SU-DHL-6 (cell line): ENCODE measurements around the gene CFB.

ENCODE experiments used
- H2AFZ ChIP-seq: fragments of 200-600 bp; sonication (generic); 2 replicates; pipeline ENCODE4 v1.6.1; 2014; ENCODE audit warnings: low read depth, mild to moderate bottlenecking, moderate library complexity, mixed read lengths, antibody characterized with exemption, low read length; ENCODE audit not compliant: severe bottlenecking
- H3F3A ChIP-seq: fragments of 200-600 bp; shearing (Covaris generic); 2 replicates; pipeline ENCODE4 v1.6.0; 2016; ENCODE audit warnings: antibody characterized with exemption, mild to moderate bottlenecking; ENCODE audit not compliant: insufficient read depth
- H3K27ac ChIP-seq: fragments of 200-600 bp; sonication (generic); 2 replicates; pipeline ENCODE4 v1.5.1; 2016; ENCODE audit warnings: low read depth, mild to moderate bottlenecking, low read length, moderate library complexity, mixed read lengths
- H3K27me3 ChIP-seq: fragments of 200-600 bp; sonication (generic), shearing (Covaris generic); 2 replicates; pipeline ENCODE4 v1.6.0; 2014; ENCODE audit warnings: mild to moderate bottlenecking, low read length
- H3K36me3 ChIP-seq: fragments of 200-600 bp; sonication (generic); 2 replicates; pipeline ENCODE4 v1.6.1; 2014; ENCODE audit warnings: mild to moderate bottlenecking, low read length, mixed read lengths
- H3K4me2 ChIP-seq: fragments of 300-600, 200-600 bp; shearing (Covaris generic), sonication (generic); 2 replicates; pipeline ENCODE4 v1.6.0; 2014; ENCODE audit warnings: low read length, low read depth, mild to moderate bottlenecking; ENCODE audit not compliant: poor library complexity, severe bottlenecking
- H3K4me3 ChIP-seq: fragments of 200-600 bp; sonication (generic); 2 replicates; pipeline ENCODE4 v1.5.1; 2014; ENCODE audit warnings: antibody characterized with exemption, low read length, mild to moderate bottlenecking, mixed read lengths; ENCODE audit not compliant: insufficient read depth, poor library complexity, severe bottlenecking
- H3K79me2 ChIP-seq: fragments of 200-600 bp; sonication (generic); 2 replicates; pipeline ENCODE4 v1.6.1; 2014; ENCODE audit warnings: mild to moderate bottlenecking, low read length, moderate library complexity; ENCODE audit not compliant: insufficient read depth
- H3K9ac ChIP-seq: fragments of 200-600 bp; sonication (generic); 2 replicates; pipeline ENCODE4 v1.7.0; 2014; ENCODE audit warnings: mild to moderate bottlenecking, low read length
- H3K9me2 ChIP-seq: fragments of 200-600 bp; sonication (generic); replicated peaks from 2 replicates; pipeline ENCODE4 v1.6.1; 2014; ENCODE audit warnings: low read length; ENCODE audit not compliant: insufficient read depth
- H3K9me3 ChIP-seq: fragments of 200-600 bp; sonication (generic); 2 replicates; pipeline ENCODE4 v1.6.1; 2014; ENCODE audit warnings: low read length, mixed read lengths; ENCODE audit not compliant: insufficient read depth
- H4K20me1 ChIP-seq: fragments of 200-600 bp; sonication (generic); 2 replicates; pipeline ENCODE4 v1.6.1; 2014; ENCODE audit warnings: low read depth, mild to moderate bottlenecking, antibody characterized with exemption, low read length, moderate library complexity, mixed read lengths
- EZH2phosphoT487 ChIP-seq: fragments of 200-600 bp; sonication (generic), shearing (Covaris generic); conservative IDR thresholded peaks from 2 replicates; pipeline ENCODE4 v1.6.1; 2018; ENCODE audit warnings: mild to moderate bottlenecking, antibody characterized with exemption, low read length, moderate library complexity, mixed read lengths
- TF ChIP-seq, protein P1 (sequence below): fragments of 200-600 bp; sonication (generic); IDR thresholded peaks from one replicate; pipeline ENCODE4 v1.5.1; 2017; ENCODE audit warnings: antibody characterized with exemption, mild to moderate bottlenecking, low read length, moderate library complexity; ENCODE audit not compliant: insufficient read depth, poor library complexity, severe bottlenecking

The CFB gene

DNA sequence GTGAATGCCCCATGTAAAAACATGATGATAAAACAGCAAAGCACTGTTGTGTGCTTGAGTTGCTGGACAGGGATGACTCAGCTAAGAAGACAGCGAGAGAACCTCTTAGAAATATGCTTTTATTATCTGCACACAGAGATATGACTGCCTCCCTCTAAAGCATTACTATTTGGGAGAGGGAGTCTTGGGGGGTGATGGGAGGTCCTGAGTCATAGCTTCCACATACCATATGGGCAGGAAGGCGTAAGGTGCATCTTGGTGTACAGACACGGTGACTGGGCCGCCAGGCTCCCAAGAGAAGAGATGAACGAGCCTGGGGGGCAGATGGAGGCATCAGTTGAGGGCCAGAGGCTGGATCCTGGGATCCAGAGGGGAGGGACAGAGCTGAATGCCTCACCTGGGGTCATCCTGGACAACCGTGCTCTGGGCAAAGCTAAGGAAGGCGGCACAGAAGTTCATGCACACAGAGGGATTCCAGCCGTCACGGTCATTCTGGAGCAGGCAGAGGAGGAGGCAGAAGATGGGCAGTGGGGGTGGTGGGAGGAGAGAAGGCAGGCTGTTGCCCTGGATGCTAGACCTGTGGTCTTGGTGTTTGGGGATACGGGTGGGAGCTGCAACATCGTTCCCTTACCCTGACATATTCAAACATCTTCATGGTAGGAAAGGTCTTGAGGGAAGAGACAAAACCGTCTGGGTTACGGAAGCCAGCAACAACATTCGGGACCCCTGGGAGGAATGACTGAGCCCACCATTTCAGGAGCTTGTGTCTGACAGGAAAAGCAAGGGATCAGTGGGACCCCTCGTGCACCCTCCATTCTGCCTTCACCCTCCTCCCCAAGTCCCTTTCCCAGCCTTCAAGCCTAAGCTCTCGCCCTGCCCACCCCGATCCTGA is 24.1 kb downstream of the CFB start:
- Histone ChIP-seq H3K9me2 (no peaks in the 10 kb centered on the region), H3K79me2 (peaks cover 18% of the 10 kb centered on the region), H2AFZ (no peak overlapping the region), H3F3A (peaks cover 22% of the 10 kb centered on the region), H3K27me3 (no peaks in the 10 kb centered on the region), H4K20me1 (no peaks in the 10 kb centered on the region), H3K9me3 (no peaks in the 10 kb centered on the region), H3K4me2 (peak overlapping the region; percentile 79), H3K9ac (peak overlapping the region; percentile 69; the same call in 1 of the 2 replicates), H3K4me3 (peak overlapping the region; percentile 80), H3K36me3 (no peaks in the 10 kb centered on the region), H3K27ac (no peak overlapping the region)
- TF ChIP-seq EZH2phosphoT487: no peak
- TF ChIP-seq, protein P1, sequence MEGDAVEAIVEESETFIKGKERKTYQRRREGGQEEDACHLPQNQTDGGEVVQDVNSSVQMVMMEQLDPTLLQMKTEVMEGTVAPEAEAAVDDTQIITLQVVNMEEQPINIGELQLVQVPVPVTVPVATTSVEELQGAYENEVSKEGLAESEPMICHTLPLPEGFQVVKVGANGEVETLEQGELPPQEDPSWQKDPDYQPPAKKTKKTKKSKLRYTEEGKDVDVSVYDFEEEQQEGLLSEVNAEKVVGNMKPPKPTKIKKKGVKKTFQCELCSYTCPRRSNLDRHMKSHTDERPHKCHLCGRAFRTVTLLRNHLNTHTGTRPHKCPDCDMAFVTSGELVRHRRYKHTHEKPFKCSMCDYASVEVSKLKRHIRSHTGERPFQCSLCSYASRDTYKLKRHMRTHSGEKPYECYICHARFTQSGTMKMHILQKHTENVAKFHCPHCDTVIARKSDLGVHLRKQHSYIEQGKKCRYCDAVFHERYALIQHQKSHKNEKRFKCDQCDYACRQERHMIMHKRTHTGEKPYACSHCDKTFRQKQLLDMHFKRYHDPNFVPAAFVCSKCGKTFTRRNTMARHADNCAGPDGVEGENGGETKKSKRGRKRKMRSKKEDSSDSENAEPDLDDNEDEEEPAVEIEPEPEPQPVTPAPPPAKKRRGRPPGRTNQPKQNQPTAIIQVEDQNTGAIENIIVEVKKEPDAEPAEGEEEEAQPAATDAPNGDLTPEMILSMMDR: no peak

DNA sequence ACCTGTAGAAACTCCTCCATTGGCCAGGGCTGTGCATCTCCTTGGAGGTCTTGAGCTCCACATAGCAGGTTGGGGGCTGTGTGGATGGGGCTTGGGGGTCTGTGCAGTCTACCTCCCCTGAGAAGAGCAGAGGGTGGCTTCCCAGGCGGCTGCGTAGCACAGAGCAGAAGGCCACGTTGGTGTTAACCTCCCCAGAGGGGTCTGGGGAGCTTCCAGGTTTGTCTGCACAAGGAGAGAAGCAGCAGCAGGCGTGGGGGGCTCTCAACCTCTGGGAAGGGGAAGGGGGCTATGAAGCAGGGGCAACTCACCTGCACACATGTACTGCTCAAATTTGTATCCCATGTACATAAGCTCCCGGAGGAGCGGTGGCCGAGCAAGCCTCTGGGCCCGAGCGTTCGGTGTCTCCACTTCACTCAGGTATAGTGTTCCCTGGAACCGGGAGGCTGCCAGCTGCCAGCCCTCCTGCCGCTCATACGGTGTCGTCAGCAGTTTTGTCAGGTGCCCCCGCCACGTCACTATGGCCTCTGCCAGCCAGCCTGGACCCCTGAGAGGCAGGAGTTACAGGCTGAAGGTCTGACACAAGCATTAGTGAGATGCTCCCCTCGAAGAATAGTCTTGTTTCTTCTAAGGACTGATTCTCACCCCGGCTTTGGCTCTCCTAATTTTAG is 24.8 kb downstream of the CFB start:
- peak overlapping the region; percentile 80 for H3K4me3 ChIP-seq
- H3K27me3 ChIP-seq: no peaks in the 10 kb centered on the region
- peak overlapping the region; percentile 79 for H3K27ac ChIP-seq
- H3K4me2 ChIP-seq: peak overlapping the region; percentile 79
- no peak overlapping the region for H2AFZ ChIP-seq
- TF ChIP-seq EZH2phosphoT487: no peak
- TF ChIP-seq, protein P1: no peak
- no peaks in the 10 kb centered on the region for H3K36me3 ChIP-seq
- H3K9me2 ChIP-seq: no peaks in the 10 kb centered on the region
- H3K79me2 ChIP-seq: peaks cover 18% of the 10 kb centered on the region
- H3K9ac ChIP-seq: peak overlapping the region; percentile 69
- H4K20me1 ChIP-seq: no peaks in the 10 kb centered on the region
- H3K9me3 ChIP-seq: no peaks in the 10 kb centered on the region
- H3F3A ChIP-seq: peaks cover 22% of the 10 kb centered on the region

DNA sequence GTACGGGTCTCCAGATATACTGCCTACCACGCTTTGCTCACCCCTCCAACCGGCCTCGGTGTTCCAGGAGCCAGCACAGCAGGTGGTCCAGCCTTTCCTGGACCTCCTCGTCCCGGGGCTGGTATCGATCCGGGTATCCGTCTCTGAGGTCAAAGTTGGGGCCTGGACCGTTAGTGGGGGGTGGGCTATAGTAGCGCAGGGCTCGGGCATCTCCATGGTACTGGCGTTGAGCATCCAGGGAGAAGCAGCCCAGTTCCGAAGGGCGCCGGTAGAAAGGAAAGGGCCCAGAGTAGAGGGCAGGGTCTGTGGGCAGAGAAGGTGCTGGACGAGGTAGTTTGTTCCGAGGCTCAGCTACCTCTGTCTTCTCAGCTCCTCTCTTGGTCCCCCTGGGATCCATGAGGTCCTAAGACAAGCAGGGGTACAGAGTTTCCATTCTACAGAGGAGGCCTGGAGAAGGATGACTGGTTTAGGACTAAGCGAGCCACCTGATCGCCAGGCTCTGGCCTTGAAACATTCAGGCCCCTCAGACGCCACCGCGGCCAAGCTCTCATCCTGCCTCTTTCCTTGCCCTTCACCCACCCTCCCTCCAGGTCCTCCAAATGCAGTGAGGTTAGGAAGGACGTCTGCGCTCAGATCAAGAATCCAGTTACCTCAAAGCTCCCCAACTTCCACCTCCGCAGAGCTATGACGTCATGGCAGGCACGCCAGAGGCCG is 25.5 kb downstream of the CFB start:
- H4K20me1 ChIP-seq: no peaks in the 10 kb centered on the region
- peak overlapping the region; percentile 80 for H3K4me3 ChIP-seq
- no peaks in the 10 kb centered on the region for H3K9me2 ChIP-seq
- peak overlapping the region; percentile 79 for H3K4me2 ChIP-seq
- H3K27me3 ChIP-seq: no peaks in the 10 kb centered on the region
- H3K36me3 ChIP-seq: no peaks in the 10 kb centered on the region
- peak overlapping the region; percentile 69 for H3K9ac ChIP-seq
- peak overlapping the region; percentile 74 for H2AFZ ChIP-seq
- no peak for TF ChIP-seq EZH2phosphoT487
- TF ChIP-seq, protein P1: no peak
- H3K79me2 ChIP-seq: peaks cover 18% of the 10 kb centered on the region
- no peaks in the 10 kb centered on the region for H3K9me3 ChIP-seq
- peak overlapping the region; percentile 79 for H3K27ac ChIP-seq
- peaks cover 22% of the 10 kb centered on the region for H3F3A ChIP-seq
